ENCODE data around the gene AUTS2. TPM values are rescaled to one million over a fixed set of nuclear protein-coding genes. Genes with fewer than 3 reads are reported as not detected.

The AUTS2 gene
- polyA plus RNA-seq, 1 experiment = 0.54 TPM

- H3K27me3 ChIP-seq (ENCODE audit: control insufficient read depth, insufficient read depth, low read length) = no peaks in the 10 kb centered on the region
- H3K4me3 ChIP-seq (ENCODE audit: low read depth, low read length) = no peak overlapping the region
- CTCF ChIA-PET = no interaction called here
- POLR2A ChIA-PET = no interaction called here
- DNase-seq (ENCODE audit: low read depth) = no peak
- no peaks in the 10 kb centered on the region for H3K36me3 ChIP-seq (ENCODE audit: control insufficient read depth, insufficient read depth, low read length)
- TF ChIP-seq, protein P1, sequence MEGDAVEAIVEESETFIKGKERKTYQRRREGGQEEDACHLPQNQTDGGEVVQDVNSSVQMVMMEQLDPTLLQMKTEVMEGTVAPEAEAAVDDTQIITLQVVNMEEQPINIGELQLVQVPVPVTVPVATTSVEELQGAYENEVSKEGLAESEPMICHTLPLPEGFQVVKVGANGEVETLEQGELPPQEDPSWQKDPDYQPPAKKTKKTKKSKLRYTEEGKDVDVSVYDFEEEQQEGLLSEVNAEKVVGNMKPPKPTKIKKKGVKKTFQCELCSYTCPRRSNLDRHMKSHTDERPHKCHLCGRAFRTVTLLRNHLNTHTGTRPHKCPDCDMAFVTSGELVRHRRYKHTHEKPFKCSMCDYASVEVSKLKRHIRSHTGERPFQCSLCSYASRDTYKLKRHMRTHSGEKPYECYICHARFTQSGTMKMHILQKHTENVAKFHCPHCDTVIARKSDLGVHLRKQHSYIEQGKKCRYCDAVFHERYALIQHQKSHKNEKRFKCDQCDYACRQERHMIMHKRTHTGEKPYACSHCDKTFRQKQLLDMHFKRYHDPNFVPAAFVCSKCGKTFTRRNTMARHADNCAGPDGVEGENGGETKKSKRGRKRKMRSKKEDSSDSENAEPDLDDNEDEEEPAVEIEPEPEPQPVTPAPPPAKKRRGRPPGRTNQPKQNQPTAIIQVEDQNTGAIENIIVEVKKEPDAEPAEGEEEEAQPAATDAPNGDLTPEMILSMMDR (IDR thresholded peaks at IDR 0.05; ENCODE audit: insufficient read depth, low read depth, low read length) = no peak
Measured at GRCh38 chr7:70340236-70340635, 742.0 kb downstream of the AUTS2 start.

- ChIA-PET POLR2A (no interaction called here), CTCF (no interaction called here)
- no peaks in the 10 kb centered on the region for H3K36me3 ChIP-seq (ENCODE audit: control insufficient read depth, insufficient read depth, low read length)
- TF ChIP-seq, protein P1 (IDR thresholded peaks at IDR 0.05; ENCODE audit: insufficient read depth, low read depth, low read length) = no peak
- DNase-seq (ENCODE audit: low read depth) = no peak
- no peaks in the 10 kb centered on the region for H3K27me3 ChIP-seq (ENCODE audit: control insufficient read depth, insufficient read depth, low read length)
- H3K4me3 ChIP-seq (ENCODE audit: low read depth, low read length) = no peak overlapping the region
Measured at GRCh38 chr7:70341446-70341845, 743.2 kb downstream of the AUTS2 start.

- ChIA-PET POLR2A (no interaction called here), CTCF (no interaction called here)
- Histone ChIP-seq H3K4me3 (ENCODE audit: low read depth, low read length) (no peak overlapping the region), H3K36me3 (ENCODE audit: control insufficient read depth, insufficient read depth, low read length) (no peaks in the 10 kb centered on the region), H3K27me3 (ENCODE audit: control insufficient read depth, insufficient read depth, low read length) (no peaks in the 10 kb centered on the region)
- TF ChIP-seq, protein P1 (IDR thresholded peaks at IDR 0.05; ENCODE audit: insufficient read depth, low read depth, low read length) = no peak
- DNase-seq (ENCODE audit: low read depth) = no peak
Measured at GRCh38 chr7:70343519-70343918, 745.2 kb downstream of the AUTS2 start.

DNA sequence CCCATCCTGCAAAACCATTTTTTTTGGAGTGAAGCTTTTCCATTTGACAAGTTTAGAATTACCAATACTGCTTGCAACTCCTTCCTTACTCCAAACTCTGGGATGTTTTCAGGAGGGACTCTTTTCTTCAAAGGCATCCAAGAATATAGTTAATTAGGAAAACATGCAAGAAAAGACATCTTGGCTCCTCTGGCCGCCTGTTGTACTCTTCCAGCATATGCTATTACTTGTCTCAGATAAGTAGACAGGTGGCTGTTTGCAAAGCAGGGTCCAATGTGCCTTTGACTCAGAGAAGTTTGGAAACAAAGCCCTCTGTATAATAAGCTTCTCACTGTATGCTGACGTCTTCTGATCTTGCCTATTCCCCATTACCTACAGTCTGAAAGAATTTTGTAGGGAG is 746.5 kb downstream of the AUTS2 start:
- ChIA-PET POLR2A (no interaction called here), CTCF (no interaction called here)
- no peak for DNase-seq (ENCODE audit: low read depth)
- H3K36me3 ChIP-seq (ENCODE audit: control insufficient read depth, insufficient read depth, low read length) = no peaks in the 10 kb centered on the region
- TF ChIP-seq, protein P1 (IDR thresholded peaks at IDR 0.05; ENCODE audit: insufficient read depth, low read depth, low read length) = no peak
- no peaks in the 10 kb centered on the region for H3K27me3 ChIP-seq (ENCODE audit: control insufficient read depth, insufficient read depth, low read length)
- no peak overlapping the region for H3K4me3 ChIP-seq (ENCODE audit: low read depth, low read length)

DNA sequence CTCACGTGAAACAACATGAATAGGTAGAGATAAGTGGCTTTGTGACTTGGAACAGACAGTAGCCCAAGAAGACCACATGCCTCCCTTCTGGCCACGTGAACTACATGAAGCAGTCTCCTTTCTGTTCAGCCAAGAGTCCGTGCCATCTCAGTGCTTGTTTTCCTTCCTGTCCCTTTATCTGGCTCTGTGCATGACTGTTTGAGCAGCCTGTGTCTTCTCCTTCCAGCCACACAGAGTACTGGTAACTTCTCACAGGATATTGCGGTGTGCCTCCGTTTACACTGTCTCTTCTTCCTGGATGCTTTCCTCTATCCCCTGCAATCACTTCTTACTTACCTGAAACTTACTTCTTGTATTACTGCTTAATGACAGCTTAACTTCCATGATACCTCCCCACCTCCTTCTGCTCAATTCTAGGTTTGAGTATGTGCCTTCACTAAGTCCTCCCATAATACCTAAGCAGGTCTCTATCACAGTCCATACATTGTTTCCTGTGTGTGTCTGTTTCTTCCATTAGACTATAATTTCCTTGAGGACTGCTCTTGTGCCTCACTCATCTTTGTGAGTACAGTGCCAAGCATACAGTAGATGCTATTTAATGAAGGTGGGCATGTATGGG is 748.7 kb downstream of the AUTS2 start:
- no peak overlapping the region for H3K4me3 ChIP-seq (ENCODE audit: low read depth, low read length)
- POLR2A ChIA-PET = no interaction called here
- TF ChIP-seq, protein P1 (IDR thresholded peaks at IDR 0.05; ENCODE audit: insufficient read depth, low read depth, low read length) = no peak
- DNase-seq (ENCODE audit: low read depth) = no peak
- CTCF ChIA-PET = no interaction called here
- H3K27me3 ChIP-seq (ENCODE audit: control insufficient read depth, insufficient read depth, low read length) = no peaks in the 10 kb centered on the region
- H3K36me3 ChIP-seq (ENCODE audit: control insufficient read depth, insufficient read depth, low read length) = no peaks in the 10 kb centered on the region

All from BJ (cell line).